Measurements from ENCODE around the gene ATAD3B. TPM values are rescaled to one million over a fixed set of nuclear protein-coding genes. Genes with fewer than 3 reads are reported as not detected.

The ATAD3B gene
- total RNA-seq, 1 experiment from 2014 or later: 62.9 TPM

DNA sequence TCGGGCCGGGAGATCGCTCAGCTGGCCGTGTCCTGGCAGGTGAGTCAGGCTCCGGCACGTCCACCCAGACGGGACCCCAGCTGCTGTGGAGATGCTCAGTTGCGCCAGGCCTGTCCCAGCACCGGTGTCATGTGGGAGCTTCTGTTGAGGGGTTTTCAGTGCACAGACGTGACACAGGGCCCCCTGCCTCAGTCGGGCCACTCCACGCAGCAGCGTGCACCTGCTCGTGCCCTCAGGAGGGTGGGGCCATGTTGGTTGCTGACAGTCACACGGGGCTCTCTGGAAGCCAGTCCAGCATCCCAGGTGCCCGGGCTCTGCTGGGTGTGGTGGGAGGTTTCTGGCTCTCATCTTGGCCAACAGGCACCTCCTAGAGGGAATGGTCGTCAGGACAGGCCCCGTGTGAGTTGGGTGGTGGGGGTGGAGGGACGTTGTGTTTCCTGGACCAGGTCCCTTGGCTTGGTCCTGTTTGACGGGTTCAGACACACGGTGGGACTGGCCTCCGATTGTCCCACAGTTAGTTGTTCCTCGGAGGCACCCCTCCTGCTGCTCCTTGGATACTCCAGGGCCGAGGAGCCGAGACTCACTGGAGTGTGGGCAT lies 19.2 kb downstream of the ATAD3B start:
- Histone ChIP-seq H4K20me1 (ENCODE audit: insufficient read depth) (no peaks in the 10 kb centered on the region), H3K36me3 (ENCODE audit: control insufficient read depth in 1 of 2, insufficient read depth in 2 of 2, low read length in 2 of 2) (peaks cover 11 to 63% of the 10 kb centered on the region in 2 experiments; a peak in 3 of 4 replicates), H3K27ac (ENCODE audit: low read depth, low read length) (no peak overlapping the region), H3K27me3 (ENCODE audit: insufficient read depth, low read length) (no peaks in the 10 kb centered on the region), H3K4me3 (replicated peaks in 1 of 2; ENCODE audit: low read depth in 1 of 2, low read length in 2 of 2) (no peak overlapping the region), H3K79me2 (ENCODE audit: insufficient read depth, low read length) (peaks cover 11% of the 10 kb centered on the region; the same call in 1 of the 2 replicates), H2AFZ (ENCODE audit: low read depth, low read length, poor library complexity, severe bottlenecking) (no peak overlapping the region), H3K4me1 (ENCODE audit: control insufficient read depth in 1 of 2, insufficient read depth in 2 of 2, low read length in 2 of 2) (no peaks in the 10 kb centered on the region), H3K9me3 (ENCODE audit: control insufficient read depth in 1 of 2, insufficient read depth in 1 of 2, low read depth in 1 of 2, low read length in 2 of 2) (no peaks in the 10 kb centered on the region; a peak in 1 of 4 replicates), H3K9me2 (ENCODE audit: insufficient read depth) (no peaks in the 10 kb centered on the region), H3K4me2 (ENCODE audit: low read length) (no peak overlapping the region), H3K9ac (ENCODE audit: low read length) (no peak overlapping the region)
- DNase-seq (ENCODE audit: low read depth, low spot score): no peak
- RAD21 ChIA-PET (ENCODE audit: low non-redundant PET in 1 of 2, low total read pairs in 2 of 2, uncharacterized antibody in 2 of 2, unreplicated experiment in 2 of 2): no interaction called here
- POLR2A ChIA-PET: no interaction called here
- no peak for TF ChIP-seq JUND (IDR thresholded peaks at IDR 0.05)
- no peak for TF ChIP-seq SRF (IDR thresholded peaks at IDR 0.05; ENCODE audit: low read depth)
- TF ChIP-seq TCF7L2 (IDR thresholded peaks at IDR 0.05; ENCODE audit: borderline replicate concordance, extremely low read depth, insufficient read depth, insufficient read length): no peak
- TF ChIP-seq EZH2 (IDR thresholded peaks at IDR 0.05): no peak
- no peak for TF ChIP-seq EZH2phosphoT487 (IDR thresholded peaks at IDR 0.05; ENCODE audit: borderline replicate concordance)
- TF ChIP-seq SIN3A (IDR thresholded peaks at IDR 0.05; ENCODE audit: low read depth): no peak
- TF ChIP-seq YY1 (IDR thresholded peaks at IDR 0.05; ENCODE audit: extremely low read depth, insufficient replicate concordance, low read depth, low read length): no peak
- no peak for TF ChIP-seq CEBPB (IDR thresholded peaks at IDR 0.05; ENCODE audit: low read depth)
- no peak for TF ChIP-seq REST (IDR thresholded peaks at IDR 0.05; ENCODE audit: low read depth)
- no peak for TF ChIP-seq FOSL1 (IDR thresholded peaks at IDR 0.05; ENCODE audit: low read depth)
- no peak for TF ChIP-seq POLR2A (IDR thresholded peaks at IDR 0.05; ENCODE audit: borderline replicate concordance, extremely low read depth, insufficient read depth, insufficient read length)
- TF ChIP-seq CTCF (IDR thresholded peaks at IDR 0.05 in 2 of 3, conservative IDR thresholded peaks at IDR 0.05 in 1 of 3; ENCODE audit: borderline replicate concordance in 1 of 3, insufficient read depth in 1 of 3, low read depth in 2 of 3, low read length in 2 of 3): no peak
- TF ChIP-seq RAD21 (IDR thresholded peaks at IDR 0.05; ENCODE audit: low read depth): no peak
- TF ChIP-seq CBX3 (IDR thresholded peaks at IDR 0.05; ENCODE audit: low read depth): no peak
- TF ChIP-seq SP1 (IDR thresholded peaks at IDR 0.05; ENCODE audit: low read depth): no peak
- TF ChIP-seq, protein P1, sequence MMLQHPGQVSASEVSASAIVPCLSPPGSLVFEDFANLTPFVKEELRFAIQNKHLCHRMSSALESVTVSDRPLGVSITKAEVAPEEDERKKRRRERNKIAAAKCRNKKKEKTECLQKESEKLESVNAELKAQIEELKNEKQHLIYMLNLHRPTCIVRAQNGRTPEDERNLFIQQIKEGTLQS (IDR thresholded peaks at IDR 0.05): no peak
- TF ChIP-seq EGR1 (IDR thresholded peaks at IDR 0.05; ENCODE audit: low read depth): no peak
- TF ChIP-seq ZNF274 (IDR thresholded peaks at IDR 0.05; ENCODE audit: low read depth, low read length): no peak
- TF ChIP-seq, protein P2, sequence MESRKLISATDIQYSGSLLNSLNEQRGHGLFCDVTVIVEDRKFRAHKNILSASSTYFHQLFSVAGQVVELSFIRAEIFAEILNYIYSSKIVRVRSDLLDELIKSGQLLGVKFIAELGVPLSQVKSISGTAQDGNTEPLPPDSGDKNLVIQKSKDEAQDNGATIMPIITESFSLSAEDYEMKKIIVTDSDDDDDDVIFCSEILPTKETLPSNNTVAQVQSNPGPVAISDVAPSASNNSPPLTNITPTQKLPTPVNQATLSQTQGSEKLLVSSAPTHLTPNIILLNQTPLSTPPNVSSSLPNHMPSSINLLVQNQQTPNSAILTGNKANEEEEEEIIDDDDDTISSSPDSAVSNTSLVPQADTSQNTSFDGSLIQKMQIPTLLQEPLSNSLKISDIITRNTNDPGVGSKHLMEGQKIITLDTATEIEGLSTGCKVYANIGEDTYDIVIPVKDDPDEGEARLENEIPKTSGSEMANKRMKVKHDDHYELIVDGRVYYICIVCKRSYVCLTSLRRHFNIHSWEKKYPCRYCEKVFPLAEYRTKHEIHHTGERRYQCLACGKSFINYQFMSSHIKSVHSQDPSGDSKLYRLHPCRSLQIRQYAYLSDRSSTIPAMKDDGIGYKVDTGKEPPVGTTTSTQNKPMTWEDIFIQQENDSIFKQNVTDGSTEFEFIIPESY (IDR thresholded peaks at IDR 0.05; ENCODE audit: extremely low read depth, insufficient replicate concordance, low read length): no peak
- ATAC-seq: no peak
- CTCF ChIA-PET: no interaction called here
- BruUV-seq (replicated peaks): no TSS peak
- intact Hi-C loops (cut with micrococcal nuclease): no loop called here
